ENCODE measurements around the gene PRDM11.

The PRDM11 gene

DNA sequence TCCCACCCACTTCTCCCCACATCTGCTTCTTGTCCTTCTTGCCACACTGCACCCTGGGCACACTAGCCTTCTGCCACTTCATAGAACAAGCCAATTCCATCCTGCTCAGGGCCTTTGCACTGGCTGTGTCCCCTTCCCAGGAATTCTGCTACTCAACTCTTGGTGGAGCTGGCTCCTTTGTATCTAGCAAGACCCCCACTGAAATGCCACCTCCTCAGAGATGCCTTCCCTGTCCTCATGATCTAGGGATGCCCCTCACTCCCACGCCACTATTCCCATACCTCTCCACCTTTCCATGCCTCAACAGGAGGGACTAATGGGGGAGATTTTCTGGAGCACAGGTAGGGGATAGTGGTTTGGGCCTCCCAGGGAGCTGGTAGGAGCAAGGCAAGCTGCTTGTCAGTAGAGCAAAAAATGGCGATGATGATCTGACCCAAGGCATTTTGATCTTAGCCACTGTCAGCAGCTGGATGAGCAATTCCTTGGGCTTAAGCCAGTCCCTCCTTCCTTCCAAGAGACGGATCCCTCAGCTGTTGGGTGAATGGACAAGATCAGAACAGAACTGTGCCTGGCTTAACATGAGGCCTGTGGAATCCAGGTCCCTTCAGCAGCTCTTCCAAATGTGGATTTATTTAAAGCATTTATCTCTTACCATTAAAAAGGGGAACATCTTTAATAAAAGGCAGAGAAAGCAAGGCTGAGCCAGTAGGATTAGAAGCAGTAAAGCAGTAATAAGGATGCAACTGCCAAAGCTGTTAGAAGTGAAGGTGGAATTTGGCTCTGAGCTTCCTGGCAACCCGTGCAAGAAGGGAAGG lies 4.0 kb upstream of the PRDM11 start:
- no peak for DNase-seq

DNA sequence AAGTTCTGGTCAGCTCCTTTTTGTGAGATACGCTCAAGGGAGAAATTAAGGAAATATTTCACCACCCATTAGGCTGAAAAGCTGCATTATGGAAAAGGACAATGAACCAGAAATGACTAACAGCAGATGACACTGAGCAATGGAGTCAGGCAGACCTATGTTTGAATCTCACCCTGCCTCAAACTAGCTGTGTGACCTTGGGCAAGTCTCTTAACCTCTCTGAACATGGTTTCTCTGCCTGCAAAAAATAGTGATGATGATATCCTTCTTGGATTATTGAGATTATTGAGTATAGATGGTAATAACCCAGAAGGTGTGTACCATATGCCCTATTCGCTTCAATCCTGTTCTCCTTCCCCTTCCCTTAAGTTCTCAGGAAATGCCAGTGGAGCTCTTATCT lies 2.9 kb upstream of the PRDM11 start:
- DNase-seq, result no peak

DNA sequence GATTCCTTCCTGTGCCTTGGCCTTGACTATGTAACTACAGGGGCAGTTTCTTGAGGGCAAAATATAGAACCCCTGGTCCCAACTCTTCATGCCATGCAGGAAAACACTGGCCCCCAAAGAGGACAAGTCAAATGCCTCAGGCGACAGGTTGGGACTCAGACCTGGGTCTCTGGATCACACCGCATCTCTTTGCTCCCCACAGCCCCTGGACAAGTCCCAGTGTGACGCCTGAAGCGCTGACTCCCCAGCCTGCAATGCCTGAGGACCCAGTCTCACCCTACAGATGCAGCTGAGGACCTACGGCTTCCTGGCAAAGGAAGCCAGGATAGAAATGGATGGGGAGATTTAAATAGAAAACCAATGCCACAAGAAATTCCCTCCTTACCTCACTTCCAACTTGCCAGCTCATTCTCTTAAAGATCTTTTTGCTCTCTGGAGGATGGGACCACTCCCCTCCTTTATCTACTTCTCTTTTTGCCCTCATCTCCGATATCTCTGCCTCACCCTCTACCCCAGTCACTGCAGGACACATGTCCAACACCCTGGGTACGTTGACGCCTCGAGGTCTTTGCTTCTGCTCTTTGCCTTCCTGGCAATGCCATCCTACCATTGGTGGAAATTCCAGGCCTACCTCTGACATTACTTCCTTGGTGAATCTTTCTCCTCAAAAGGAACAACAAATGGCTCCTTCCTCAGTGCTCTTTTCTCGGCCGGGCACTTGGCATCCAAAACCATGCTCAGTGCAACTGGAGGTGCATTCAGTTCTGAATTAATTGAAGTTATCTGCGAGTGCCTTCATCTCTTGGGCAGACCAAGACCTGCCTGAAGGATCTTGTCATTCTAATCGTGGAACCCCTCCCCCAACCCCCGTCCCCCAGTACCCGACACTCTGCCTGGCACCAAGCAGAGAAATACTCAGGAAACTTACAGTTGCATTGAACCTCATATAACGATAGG lies 2.0 kb upstream of the PRDM11 start:
- no peak for DNase-seq

DNA sequence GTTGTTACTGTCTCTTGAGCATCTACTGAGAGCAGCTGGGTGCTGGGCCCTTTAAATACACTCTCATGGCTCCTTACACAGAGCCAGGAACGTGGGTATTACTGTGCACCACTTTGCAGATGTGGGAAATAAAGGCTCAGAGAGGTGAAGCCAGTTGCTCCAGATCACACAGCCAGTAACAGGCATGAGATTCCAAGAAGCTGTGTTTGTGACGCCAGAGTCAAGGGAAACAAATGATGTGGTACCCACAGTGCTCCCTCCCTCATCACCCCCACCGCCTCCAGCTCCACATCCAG lies 1.4 kb upstream of the PRDM11 start:
- DNase-seq, result no peak

DNA sequence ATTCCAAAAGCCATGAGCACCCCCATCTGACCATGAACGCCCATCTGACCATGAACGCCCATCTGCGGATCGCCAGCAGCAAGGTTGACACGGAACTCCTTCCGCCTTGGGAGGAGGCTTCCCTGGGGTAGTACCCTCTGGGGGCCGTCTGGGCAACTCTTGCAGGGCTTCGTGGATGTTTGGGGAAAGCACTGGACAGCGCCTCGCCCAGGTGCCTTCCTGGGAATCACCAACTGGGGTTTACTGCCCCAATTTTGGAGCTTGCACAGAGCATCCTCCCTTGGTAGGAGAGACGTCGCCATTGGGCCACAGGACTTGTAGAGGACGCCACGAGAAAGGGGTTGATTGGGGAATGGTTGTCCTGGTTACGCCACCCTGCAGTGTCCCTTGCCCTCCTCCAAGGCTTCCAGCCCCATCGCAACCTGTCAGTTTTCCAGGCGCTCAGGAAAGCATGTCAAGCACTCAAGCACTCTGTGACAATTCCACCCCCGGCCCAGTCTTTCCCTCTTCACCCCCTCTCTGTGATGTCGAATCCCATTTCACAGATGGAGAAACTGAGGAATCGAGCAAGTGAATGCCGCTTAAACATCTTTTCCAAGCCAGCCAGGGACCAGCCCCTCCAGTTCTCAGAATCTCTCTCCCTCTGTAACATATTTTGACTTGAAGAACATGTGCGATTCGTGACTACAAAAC lies 914 bp upstream of the PRDM11 start:
- DNase-seq, result no peak

DNA sequence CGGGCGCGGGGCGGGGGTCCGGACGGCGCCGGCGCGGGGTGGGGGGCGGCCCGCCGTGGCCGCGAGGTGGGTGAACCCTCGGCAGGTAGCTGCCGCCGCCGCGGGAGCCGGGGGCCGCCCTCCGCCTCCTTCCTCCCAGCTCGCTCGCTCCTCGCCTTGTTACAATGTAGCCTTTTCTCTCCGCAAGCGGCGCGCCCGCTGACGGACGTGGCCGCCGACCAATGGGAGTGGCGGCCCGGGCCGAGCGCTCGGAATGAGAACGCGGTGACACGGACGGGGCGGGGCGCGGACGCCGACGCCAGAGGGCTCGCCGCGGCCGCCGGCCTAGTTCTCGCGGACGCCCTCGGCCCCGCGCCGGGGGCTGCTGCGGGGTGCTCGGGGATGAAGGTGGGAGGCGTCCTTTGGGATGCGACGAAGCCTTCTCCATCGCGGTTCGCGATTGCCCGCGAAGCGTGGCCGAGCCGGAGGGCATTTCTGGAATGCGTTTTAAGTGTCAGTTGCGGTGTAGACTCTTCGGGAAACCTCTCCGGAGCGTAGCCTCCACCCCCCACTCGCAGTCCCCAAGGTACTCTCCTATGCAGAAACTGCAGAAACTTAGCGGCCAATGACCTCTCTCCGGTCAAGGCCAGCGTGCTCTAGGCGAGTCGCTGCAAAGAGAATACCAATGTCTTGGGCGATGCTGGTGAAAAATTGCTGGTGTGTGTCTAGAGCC lies 734 bp downstream of the PRDM11 start:
- DNase-seq, result peak; percentile 93

DNA sequence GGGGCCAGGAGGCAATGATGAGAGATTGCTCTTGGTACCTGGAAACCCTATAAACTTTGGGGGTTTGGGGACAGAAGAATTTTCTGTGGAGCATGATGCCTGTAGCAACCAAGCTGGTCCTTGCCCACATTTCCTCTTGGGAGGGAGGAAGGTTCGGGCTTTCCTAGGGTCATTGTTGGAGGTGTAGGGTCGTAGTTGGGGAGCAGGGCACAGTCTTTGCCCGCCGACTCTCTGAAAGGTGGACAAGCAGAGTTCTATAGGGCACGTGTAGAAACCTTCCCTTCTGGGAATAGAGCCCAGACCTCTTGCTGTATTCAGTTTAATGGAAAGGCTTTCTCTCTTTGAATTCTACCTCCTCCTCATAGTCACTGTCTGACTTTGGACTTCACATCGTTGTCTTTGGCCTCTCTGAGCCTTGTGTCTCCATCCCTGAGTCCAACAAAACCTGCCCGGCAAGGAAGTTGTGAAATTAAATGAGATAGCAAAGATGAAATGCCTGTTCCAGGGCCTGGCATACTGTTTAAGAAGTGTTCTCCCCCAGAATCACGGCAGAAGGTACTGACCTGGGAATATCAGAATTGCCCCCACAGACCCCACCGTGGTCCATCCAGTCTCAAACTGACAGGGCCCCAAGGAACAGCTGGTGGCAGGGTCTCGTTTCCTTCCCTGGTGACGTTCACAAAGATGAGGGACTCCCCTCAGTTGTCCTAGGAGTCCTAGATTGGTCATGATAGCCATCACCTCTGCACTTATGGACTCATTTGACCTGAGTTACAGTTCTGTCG lies 1.6 kb downstream of the PRDM11 start:
- DNase-seq, result no peak

DNA sequence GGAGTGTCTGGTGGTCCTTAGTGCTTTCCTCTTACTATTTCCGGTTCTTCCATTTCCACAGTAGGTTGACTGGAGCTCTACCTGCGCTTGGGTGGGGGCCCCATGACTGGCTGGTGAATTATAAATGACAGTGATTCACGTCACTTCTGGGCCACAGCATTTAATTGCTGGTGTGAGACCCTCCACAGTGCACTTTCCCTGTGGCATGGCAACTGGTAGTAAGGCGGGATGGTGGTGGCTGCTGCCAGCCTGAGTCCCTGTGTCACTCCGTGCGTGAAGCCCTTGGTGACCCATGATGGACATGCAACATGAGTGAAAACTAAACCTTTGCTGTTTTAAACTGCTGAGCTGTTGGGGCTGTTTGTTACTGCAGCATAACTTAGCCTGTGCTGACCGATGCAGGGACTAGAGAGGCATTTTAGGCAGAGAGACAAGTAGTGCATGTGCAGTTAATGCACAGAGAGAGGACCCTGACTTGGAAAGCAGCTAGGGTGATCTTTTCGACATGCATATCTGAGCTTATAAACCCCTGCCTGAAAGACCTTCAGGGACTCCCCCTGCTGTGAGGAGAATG lies 3.1 kb downstream of the PRDM11 start:
- DNase-seq, result no peak

DNA sequence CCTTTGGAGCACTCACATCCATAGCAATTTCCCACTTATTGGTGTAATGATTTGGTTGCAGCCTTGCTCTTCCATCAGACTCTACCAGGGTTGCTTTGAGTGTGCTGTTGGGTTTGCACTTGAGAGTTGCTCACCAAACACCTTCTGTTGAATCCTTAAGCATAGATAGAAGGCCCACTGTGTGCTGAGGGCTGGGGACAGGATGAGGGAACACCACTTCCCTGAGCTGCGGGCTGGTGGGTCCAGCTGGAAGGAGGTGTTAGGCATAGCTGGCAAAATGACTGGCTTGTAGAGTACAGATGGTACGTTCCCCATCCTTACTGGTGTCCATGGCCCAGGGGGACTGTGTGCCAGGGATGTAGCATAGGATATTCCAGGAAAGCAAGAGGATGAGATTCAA lies 3.9 kb downstream of the PRDM11 start:
- DNase-seq, result no peak

DNA sequence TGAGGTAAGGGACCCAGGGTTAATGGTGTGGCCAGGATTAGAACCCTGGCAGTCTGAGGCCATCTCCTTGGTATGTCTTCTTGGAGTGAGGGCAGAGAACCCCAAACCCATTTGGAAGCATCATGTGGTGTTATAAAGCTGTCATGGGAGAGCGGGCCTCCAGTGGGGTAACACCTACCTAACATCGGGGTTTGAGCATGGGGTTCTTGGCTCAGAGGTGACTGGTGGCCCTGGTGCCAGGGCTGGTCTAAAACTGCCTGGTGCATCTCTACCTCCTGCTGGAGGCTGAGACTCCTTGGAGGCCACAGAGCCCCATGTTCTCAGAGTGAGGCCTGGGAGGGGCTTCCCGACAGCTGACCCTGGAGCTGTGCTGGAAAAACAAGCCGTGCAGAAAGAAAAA lies 4.5 kb downstream of the PRDM11 start:
- DNase-seq, result no peak

DNA sequence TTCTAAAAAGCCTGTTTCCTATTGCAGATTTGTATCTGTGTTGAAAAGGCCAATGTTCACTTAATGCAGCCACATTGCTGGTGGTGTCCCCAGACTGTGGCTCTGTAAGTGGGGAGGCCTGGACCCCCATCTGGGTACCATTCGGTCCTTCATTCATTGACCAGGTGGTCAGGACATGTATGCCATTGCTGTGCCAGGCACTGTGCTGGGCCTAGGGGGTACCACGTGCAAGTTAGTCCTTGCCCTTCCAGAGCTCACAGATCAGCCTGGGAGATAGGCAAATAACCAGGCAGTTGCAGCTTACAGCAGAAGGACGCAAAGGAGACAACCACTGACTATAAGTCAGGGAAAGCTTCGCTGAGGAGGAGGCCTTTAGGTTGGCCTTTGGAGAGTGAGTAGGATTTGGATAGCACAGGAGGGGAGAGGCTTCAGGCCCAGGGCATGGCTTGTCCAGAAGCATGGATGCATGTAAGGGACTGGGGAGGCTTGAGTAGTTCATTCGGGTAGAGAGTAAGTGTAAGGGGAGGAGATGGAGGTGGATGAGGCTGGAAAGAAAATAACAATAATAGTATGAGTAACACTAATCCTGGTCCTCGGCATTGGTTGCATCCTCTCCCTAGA lies 5.0 kb downstream of the PRDM11 start:
- DNase-seq, result no peak

DNA sequence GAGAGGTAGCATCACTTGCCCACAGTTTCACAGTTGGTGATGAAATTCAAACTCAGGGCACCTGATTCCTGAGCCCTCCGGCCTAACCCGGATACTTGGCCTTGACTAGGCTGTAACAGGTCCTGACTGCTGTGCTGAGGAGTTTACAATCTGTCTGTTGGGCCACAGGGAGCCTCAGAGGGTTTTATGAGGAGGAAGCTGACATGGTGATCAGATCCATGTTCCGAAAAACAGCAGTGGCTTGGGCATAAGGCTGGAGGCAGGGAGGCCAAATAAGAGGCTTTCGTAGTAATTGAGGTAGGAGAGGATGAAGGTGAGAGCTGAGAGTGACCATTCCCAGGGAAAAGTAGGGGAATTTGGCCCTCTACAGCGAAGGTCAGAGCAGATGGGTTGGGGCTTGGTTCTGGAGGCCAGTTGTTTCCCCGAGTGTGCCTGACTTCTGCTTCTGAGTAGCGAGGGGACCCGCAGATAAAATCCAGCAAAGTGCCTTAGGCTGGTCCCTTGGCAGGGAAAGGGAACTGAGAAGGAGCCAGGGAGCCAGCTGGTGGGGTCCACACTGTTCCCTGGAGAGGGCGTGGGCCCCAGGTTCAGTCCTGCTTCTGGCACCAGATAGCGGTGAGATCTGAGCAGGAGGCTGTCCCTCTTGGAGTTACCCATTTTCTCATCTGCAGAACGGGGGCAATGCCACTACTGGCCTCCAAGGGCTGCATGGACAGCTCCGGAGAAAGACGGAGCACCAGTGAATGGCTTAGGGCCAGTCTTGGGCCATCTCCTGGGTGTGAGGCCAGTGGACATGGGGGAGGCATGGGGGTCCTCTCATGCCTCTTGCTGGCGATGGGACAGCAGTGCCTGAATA lies 6.5 kb downstream of the PRDM11 start:
- DNase-seq, result no peak

DNA sequence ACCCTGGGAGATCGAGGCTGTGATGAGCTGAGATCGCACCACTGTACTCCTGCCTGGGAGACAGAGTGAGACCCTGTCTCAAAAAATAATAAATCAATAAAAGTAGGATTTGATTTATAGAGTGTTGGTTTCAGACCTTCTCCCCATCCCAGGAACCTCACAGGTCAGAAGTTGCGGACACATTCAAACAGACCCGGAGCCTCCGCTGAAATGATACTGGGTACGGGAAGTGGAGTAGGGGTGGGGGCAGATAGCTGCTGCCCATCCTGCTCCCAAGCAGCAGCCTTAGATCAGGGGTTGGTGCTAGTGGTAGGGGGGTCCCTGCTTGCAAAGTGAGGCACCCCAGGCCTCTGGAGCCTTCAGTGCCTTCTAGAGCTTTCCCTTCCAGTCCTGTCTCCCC lies 7.8 kb downstream of the PRDM11 start:
- no peak for DNase-seq

DNA sequence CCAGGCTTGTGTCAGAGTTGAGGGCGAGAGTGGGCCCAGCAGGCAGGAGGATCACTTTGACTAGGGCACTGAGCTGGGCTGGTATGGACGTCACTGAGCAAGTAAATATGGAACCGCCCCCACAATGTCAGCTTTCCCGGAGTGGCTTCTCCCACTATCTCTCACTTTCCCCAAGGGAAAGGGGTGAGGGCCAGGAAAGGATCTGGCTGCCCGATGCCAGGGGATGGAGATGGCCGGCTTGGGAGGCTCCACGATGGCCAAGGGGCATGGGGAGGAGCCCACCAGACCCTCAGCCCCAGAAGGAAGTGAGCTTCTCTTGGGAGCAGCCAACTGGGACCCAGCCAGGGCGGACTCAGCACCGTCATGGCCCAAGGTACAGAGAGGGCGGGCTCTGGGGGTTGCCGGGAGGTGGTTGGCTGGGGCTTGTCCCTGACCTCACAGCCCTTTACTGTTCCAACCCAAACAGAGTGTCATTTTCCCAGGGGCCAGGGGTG lies 8.7 kb downstream of the PRDM11 start:
- no peak for DNase-seq

DNA sequence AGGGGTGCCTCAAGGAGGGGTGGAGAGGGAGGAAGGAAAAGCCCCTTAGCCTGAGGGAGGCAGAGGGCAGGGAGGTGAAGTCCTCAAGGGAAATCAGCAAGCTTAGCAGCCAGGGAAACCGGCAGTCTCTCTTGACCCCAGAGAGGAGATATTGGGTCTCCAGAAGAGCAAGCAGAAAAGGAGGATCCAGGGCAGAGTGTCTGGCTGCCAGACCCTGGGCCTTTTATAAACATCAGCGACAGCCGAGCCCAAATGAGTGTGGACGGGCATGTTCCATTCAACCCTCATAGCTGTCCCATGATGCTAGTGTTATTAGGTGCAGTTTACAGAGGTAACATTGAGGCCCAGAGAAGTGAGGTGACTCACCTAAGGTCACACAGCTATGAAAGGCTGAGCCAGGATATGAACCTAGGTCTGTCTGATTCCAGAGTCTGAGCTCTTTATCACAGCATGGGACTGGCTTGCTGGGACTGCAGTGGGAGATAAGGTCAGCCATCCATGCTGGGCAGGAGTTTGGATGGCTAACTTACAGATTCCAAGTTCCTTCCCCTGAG lies 9.3 kb downstream of the PRDM11 start:
- no peak for DNase-seq

DNA sequence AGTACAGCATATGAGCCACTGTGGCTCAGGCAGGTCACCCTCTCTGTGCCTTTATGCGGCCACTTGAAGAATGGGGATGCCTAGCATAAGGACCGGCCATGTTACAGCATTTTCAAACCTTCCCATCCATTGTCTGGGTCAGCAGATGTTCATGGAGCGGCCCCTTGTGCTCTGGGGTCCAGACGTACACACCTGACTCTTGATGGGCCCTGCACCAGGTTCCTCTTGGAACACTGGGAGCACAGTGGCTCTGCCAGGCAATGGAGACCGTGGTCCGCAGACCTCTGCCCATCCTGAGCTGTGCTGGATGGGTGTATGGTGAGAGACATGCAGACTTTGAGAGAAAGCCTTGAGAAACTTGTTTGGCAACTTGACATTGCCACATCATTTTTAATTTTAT lies 9.8 kb downstream of the PRDM11 start:
- DNase-seq, result no peak

DNA sequence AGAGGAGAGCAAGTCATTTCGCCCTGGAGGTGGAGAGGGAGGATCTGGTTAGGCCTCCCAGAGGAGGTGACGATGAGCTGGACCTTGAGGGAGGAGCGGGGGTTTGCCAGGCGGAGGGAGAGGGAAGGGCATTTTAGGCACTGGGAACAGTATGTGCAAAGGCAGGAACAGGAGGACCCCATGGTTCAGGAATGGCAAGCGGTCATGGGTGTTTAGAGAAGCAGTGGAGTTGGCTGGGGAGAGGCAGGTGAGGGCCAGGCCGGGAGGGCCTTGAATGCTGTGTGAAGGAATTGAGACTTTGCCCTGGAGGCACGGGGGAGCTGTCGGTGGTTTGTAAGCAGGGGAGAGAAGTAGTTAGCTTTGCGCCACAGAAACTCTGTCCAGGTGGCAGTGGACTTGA lies 10.3 kb downstream of the PRDM11 start:
- DNase-seq, result no peak

DNA sequence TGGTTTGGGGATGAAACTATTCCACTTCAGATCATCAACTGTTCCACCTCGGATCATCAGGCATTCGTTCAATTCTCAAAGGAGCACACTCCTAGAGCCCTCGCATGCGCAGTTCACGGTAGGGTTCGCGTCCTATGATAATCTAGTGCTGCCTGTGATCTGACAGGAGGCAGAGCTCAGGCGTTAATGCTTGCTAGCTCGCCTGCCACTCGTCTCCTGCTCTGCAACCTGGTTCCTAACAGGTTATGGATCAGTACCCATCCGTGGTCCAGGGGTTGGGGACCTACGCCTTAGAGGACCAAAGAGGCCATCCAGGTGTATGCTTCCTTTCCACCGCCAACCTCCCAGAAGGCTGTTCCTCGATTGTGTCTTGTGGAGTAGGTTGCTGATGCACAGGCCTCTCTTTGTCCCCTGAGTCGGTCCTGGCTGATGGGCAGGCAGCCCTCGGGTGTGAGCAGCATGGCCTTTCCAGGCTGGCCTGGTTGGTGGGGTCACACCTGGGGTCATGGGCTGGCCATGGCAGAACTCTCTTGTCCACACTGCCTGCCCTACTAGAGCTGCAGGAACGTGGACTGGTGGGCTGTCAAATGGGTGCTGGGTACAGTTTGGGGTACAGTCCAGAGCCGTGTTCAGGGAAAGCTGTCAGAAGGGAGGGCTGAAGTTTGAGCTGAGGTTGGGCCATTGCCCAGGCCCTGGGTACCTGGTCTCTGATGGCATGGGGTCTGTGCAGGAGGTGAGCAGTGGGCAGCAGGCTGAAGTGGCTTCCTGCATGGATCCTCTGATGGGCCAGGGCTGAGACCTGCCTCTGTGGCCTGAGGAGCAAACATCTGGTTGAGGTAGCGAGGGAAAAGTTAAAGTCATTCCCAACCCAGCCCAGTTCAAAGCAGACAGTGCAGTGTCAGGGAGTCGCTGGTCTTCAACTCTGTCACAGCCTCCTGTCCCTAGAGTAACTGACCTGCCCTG lies 11.1 kb downstream of the PRDM11 start:
- DNase-seq, result no peak
